Stimulated activated naive CD8-positive, alpha-beta T cell treated with anti-CD3 and anti-CD28 coated beads, Interleukin-15, amount 100 ng/mL, for 72 hours (primary cell): Measurements from ENCODE around the gene OR2A7.
"Not testable (repeated sequence)": the region's sequence is repeated elsewhere in the genome, so short reads cannot be mapped to it uniquely, and the experiment has no call there.

Source experiments
- ATAC-seq: fragments of 150-1000 bp; cut with Tn5 transposase; 2 replicates; pipeline ENCODE4 v1.10.0; 2021; ENCODE audit warnings: mild to moderate bottlenecking, moderate library complexity
- DNase-seq, 2 donors: peaks; one replicate each; pipeline ENCODE4 v3.0.0; 2021 to 2022
- H3K27ac Mint-ChIP-seq, 2 donors: one replicate each; pipeline ENCODE4 v1.8.0; 2022; ENCODE audit warnings: mild to moderate bottlenecking in 2 of 2, mixed read lengths in 2 of 2, moderate library complexity in 2 of 2
- H3K27me3 Mint-ChIP-seq: one replicate; pipeline ENCODE4 v1.8.0; 2022; ENCODE audit warnings: mixed read lengths
- H3K4me1 Mint-ChIP-seq: one replicate; pipeline ENCODE4 v1.8.0; 2022; ENCODE audit warnings: mild to moderate bottlenecking, mixed read lengths
- H3K4me3 Mint-ChIP-seq, 2 donors: one replicate each; pipeline ENCODE4 v1.8.0; 2022; ENCODE audit warnings: mild to moderate bottlenecking in 2 of 2, mixed read lengths in 2 of 2, moderate library complexity in 1 of 2
- H3K9me3 Mint-ChIP-seq, 2 donors: one replicate each; pipeline ENCODE4 v1.8.0; 2022; ENCODE audit warnings: mixed read lengths in 2 of 2

OR2A7 gene

DNA sequence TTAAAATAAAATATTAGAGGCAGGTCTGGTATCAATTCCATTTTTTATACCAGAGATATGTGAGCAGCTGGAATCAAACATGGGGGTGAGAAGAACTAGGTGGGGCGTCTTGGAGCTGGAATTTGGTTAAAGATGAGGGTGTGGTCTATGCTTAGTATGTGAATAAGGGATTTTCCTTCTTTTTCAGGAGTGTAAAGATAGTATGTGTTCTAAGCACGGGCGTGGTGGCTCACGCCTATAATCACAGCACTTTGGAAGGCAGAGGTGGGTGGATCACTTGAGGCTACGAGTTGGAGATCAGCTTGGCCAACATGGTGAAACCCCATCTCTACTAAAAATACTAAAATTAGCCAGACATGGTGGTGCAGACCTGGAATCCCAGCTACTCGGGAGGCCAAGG, 10.7 kb upstream of the OR2A7 start:
- not testable (repeated sequence) for H3K27me3 Mint-ChIP-seq, H3K27ac Mint-ChIP-seq, DNase-seq

GRCh38 chr7:144269188-144269587, 4.6 kb upstream of the OR2A7 start, which contains the start of gene CTAGE8:
Gene CTAGE8, minus strand, starts transcription at chr7:144269288. Its CDS starts 38 bp downstream, at chr7:144269250.
- not testable (repeated sequence) for H3K27ac Mint-ChIP-seq, H3K4me1 Mint-ChIP-seq, H3K27me3 Mint-ChIP-seq, DNase-seq, ATAC-seq, H3K4me3 Mint-ChIP-seq, H3K9me3 Mint-ChIP-seq

More for the DNA sequence above, 10.7 kb upstream of the OR2A7 start:
- H3K4me3 Mint-ChIP-seq, ATAC-seq, H3K9me3 Mint-ChIP-seq, H3K4me1 Mint-ChIP-seq: not testable (repeated sequence)

GRCh38 chr7:144262128-144262527, 2.5 kb downstream of the OR2A7 start:
- not testable (repeated sequence) for H3K27ac Mint-ChIP-seq, H3K9me3 Mint-ChIP-seq, ATAC-seq, H3K4me3 Mint-ChIP-seq, DNase-seq, H3K27me3 Mint-ChIP-seq, H3K4me1 Mint-ChIP-seq

GRCh38 chr7:144259067-144259466, 5.5 kb downstream of the OR2A7 start:
- H3K4me1 Mint-ChIP-seq, H3K27ac Mint-ChIP-seq, ATAC-seq, H3K4me3 Mint-ChIP-seq, DNase-seq, H3K9me3 Mint-ChIP-seq, H3K27me3 Mint-ChIP-seq: not testable (repeated sequence)

- DNase-seq: no peak
These were observed 8.5 kb downstream of the OR2A7 start for GRCh38 chr7:144256112-144256511.

DNA sequence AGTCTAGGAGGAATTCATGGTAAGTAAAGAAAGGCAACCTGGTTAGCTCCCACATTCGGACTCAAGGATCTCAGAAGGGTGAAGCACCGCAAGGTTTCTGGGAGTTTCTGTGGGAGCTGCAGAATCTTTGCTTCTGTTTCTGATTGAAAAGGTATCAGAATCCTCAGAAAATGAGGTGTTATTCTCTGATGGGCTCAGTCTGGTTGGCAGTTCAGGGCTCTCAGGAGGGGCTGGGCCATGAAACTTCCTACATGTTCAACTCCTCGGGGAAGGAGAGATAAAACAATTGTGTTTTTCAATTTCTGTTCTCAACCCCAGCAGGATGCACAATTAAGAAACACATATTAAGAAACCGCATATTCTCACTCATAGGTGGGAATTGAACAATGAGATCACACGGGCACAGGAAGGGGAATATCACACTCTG, 9.1 kb downstream of the OR2A7 start:
- ATAC-seq: no peak
- H3K27me3 Mint-ChIP-seq: no peaks in the 10 kb centered on the region
- H3K9me3 Mint-ChIP-seq: no peaks in the 10 kb centered on the region
- no peak overlapping the region for H3K27ac Mint-ChIP-seq
- H3K4me3 Mint-ChIP-seq: no peak overlapping the region
- no peak for DNase-seq
- H3K4me1 Mint-ChIP-seq: no peaks in the 10 kb centered on the region

More at GRCh38 chr7:144256112-144256511, 8.5 kb downstream of the OR2A7 start:
- Mint-ChIP-seq H3K9me3 (no peaks in the 10 kb centered on the region), H3K4me3 (no peak overlapping the region), H3K4me1 (no peaks in the 10 kb centered on the region), H3K27ac (no peak overlapping the region), H3K27me3 (no peaks in the 10 kb centered on the region)
- no peak for ATAC-seq

- not testable (repeated sequence) for H3K4me3 Mint-ChIP-seq, DNase-seq, H3K9me3 Mint-ChIP-seq, H3K4me1 Mint-ChIP-seq, H3K27me3 Mint-ChIP-seq, ATAC-seq, H3K27ac Mint-ChIP-seq
These were observed 12.3 kb downstream of the OR2A7 start for GRCh38 chr7:144252307-144252706.

GRCh38 chr7:144247674-144248330, 16.8 kb downstream of the OR2A7 start:
- H3K27ac Mint-ChIP-seq, H3K9me3 Mint-ChIP-seq, DNase-seq, H3K4me3 Mint-ChIP-seq, H3K27me3 Mint-ChIP-seq, ATAC-seq, H3K4me1 Mint-ChIP-seq: not testable (repeated sequence)

DNA sequence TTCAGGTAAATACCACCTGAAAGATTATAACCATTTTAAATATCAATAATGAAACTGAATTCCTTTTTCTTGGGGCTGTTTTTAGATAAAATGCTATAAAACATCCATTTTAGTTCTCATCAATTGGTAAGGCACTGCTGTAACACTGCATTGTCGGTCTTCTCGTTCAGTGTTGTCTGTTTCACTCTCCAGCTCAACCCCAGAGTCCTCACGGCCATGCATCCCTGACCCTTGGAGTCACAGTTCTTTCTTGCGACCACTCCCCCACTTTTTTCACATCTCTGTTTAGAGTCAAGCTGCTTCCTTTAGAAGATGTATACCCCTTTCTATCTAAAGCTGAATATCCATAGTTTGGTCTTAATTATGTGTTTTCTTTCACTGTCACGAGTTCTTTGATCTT, 17.6 kb downstream of the OR2A7 start:
- H3K27me3 Mint-ChIP-seq, DNase-seq, H3K4me3 Mint-ChIP-seq, H3K4me1 Mint-ChIP-seq, H3K9me3 Mint-ChIP-seq, ATAC-seq, H3K27ac Mint-ChIP-seq: not testable (repeated sequence)

DNA sequence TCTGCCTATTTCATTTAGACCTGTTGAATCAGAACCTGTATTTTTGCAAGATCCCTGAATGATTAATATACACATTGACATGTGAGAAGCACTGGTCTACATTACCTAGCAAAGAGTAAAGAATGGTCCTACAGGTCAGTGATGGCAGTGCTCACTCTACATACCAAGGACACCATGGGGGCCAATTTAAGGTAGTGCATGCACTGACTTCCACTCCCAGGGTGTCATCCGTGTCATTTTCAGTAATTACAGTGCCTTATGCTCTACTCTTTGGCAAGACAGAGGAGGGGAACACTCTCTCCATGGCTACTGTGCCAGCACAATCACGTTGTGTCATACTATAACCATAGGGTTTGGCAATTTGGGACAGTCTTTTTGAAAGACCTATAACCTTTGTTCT, 19.2 kb downstream of the OR2A7 start:
- H3K9me3 Mint-ChIP-seq, H3K27ac Mint-ChIP-seq, H3K4me3 Mint-ChIP-seq, ATAC-seq, H3K27me3 Mint-ChIP-seq, H3K4me1 Mint-ChIP-seq, DNase-seq: not testable (repeated sequence)

DNA sequence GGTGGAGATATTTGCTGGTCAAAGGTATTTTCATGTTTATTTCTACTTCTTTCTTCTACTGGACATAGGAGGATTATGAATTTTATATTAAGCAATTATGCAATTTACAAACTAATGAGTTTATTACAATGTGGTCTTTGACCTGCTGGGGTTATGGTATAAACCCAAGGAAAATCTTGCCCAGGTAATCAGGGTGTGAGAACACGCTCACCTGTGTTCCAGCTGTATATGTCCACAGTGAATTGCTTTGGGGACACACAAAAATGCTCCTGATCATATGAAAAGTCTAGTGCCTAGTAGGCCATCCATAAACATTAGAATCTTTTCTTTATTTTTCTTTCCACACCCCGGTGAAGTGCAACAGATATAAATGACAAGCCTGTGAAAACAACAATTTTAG, 25.2 kb downstream of the OR2A7 start, which contains the start of gene OR2A42:
TSS of gene OR2A42 (minus strand) at position 241 of the 400 bp plus-strand sequence. CDS start 6,762 bp downstream, outside the sequence.
- ATAC-seq, H3K27ac Mint-ChIP-seq, H3K4me1 Mint-ChIP-seq, H3K9me3 Mint-ChIP-seq, H3K27me3 Mint-ChIP-seq, H3K4me3 Mint-ChIP-seq, DNase-seq: not testable (repeated sequence)

DNA sequence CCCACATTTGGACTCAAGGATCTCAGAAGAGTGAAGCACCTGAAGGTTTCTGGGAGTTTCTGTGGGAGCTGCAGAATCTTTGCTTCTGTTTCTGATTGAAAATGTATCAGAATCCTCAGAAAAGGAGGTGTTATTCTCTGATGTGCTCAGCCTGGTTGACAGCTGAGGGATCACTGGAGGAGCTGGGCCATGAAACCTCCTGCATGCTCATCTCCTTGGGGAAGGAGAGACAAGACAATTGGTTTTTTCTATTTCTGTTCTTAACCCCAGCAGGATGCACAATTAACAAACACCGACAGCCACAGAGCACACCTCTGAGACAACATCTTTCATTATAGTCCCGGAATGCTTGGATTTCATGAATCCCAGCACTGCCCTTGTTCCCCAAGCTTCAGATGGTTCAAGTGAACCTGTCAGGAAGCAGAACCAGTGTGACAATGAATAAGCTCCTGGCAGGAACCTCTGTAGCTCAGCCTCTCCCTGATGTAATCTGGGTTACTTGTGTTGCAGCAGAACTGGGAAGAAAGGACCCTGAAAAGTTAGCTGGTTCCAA, 26.0 kb downstream of the OR2A7 start:
- DNase-seq, H3K27ac Mint-ChIP-seq, H3K4me1 Mint-ChIP-seq, ATAC-seq, H3K27me3 Mint-ChIP-seq, H3K9me3 Mint-ChIP-seq, H3K4me3 Mint-ChIP-seq: not testable (repeated sequence)

DNA sequence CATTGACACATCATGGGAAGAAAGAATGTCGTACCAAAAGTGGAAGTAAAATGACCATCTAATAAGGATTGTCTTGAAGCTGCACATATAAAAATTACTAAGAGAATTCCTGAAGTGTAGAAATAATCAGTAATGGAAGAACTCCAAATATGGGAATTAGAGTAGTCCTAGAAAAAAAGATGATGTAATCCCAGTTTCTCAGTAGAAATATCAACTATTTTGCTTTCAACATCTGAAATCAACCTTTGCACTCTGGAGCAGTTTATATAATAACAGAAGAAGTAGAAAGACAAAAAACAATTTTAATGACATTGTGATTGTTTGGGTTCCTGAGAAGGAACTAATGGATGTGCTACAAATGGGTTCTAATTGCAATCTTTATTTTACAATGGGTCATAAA, 31.6 kb downstream of the OR2A7 start:
- not testable (repeated sequence) for H3K9me3 Mint-ChIP-seq, H3K27ac Mint-ChIP-seq, H3K4me1 Mint-ChIP-seq, ATAC-seq, DNase-seq, H3K4me3 Mint-ChIP-seq, H3K27me3 Mint-ChIP-seq

DNA sequence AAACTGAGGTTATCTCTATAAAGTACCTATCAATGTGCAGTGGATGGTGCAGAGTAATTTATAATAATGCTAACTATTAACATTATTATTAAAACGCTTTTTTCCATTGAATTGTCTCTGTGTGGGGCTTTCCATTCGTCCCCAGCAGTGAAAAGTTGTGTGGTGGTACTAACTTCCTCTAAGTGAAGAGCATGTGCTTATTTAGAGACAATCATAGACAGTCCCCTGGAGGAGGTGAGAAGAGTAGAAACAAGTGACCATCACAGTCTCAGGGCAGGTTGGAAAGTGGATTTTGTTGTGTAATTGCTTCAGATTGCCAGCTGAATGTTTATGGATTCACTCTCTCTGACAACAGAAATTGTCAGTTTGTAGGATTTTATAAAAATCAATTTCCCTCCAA, 33.6 kb downstream of the OR2A7 start:
- H3K4me1 Mint-ChIP-seq, ATAC-seq, H3K27ac Mint-ChIP-seq, H3K4me3 Mint-ChIP-seq, H3K27me3 Mint-ChIP-seq, DNase-seq, H3K9me3 Mint-ChIP-seq: not testable (repeated sequence)

GRCh38 chr7:144228810-144229209, 35.8 kb downstream of the OR2A7 start:
- not testable (repeated sequence) for H3K27me3 Mint-ChIP-seq, H3K27ac Mint-ChIP-seq, H3K9me3 Mint-ChIP-seq, DNase-seq, H3K4me3 Mint-ChIP-seq, ATAC-seq, H3K4me1 Mint-ChIP-seq

DNA sequence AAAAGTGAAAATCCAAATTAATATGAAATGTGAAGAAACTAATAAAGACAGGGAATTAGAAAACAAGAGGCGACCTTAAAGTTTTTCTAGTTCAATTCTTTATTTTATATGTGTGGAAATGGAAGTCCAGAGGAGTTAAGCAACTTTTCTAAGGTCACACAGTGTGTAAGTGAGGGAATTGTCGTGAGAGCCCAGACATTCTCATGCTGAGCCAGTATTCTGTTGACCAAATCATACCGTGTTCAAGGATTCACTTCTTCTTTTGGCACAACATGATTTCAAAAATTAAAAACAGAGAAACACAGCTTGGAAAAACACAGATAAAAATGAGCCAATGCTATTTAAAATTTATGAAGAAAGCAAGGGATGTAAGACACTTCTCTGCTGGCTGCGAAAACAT, 37.7 kb downstream of the OR2A7 start:
- DNase-seq, H3K27ac Mint-ChIP-seq: not testable (repeated sequence)

More for the DNA sequence above, 37.7 kb downstream of the OR2A7 start:
- H3K4me1 Mint-ChIP-seq, H3K9me3 Mint-ChIP-seq, H3K4me3 Mint-ChIP-seq, H3K27me3 Mint-ChIP-seq, ATAC-seq: not testable (repeated sequence)
